HG02623 (cell line): ENCODE data around the gene CXCL14.

Source experiments
- ATAC-seq: cut with Tn5 transposase; IDR thresholded peaks from one replicate; pipeline ENCODE4 v1.9.1; 2021; ENCODE audit warnings: moderate library complexity; ENCODE audit not compliant: unreplicated experiment

CXCL14 gene, protein sequence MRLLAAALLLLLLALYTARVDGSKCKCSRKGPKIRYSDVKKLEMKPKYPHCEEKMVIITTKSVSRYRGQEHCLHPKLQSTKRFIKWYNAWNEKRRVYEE

DNA sequence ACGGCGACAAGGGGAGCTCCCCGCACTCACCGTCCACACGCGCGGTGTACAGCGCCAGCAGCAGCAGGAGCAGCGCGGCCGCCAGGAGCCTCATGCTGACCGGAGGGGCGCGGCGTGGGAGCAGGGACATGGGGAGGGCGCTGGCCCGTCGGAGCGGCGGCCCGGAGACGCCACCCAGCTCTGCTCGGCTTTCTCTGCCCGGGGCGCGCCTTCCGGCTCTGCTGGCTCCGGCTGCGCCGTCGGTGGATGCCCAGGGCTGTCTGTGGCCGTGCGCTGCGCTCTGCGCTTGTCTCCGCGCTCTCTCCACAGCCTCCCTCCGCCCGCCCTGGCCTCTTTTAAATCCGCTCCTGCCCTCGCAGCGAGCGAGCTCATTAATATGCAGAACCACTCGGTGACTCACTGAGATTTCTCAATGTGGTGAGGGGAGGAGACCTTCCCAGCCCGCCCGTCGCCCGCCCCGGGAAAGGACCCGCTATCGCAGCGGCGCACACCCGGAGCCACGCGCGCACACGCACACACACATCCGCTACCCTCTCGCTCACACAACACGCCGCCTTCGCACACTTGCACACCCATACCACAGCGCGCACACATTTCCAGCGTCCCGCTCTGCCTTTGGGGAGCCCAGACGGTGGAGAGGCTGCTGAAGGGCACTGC, at the start of gene CXCL14:
TSS of gene CXCL14 (minus strand) at position 307 of the 657 bp plus-strand sequence. CDS start at position 94, 213 bp downstream.
- ATAC-seq = no peak

DNA sequence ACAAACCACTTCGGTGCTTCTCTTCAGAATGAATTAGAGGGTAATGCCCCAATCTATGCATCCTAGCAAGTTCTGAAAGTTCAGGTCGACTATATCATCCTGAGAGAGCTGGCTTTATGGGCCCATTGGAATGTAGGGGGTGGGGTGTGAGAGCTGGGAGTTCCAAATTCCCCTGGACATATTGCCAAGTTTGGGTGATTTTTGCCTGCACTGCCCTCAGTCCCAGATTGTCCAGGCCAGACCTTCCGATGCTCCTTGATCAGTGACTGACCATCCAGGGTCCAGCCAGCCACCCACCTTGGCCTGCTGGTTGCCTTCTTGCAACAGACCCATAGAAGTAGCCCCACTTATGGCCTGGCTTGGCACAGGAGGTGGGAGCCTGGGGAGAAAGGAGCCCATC, 47.8 kb upstream of the CXCL14 start:
- ATAC-seq = no peak

DNA sequence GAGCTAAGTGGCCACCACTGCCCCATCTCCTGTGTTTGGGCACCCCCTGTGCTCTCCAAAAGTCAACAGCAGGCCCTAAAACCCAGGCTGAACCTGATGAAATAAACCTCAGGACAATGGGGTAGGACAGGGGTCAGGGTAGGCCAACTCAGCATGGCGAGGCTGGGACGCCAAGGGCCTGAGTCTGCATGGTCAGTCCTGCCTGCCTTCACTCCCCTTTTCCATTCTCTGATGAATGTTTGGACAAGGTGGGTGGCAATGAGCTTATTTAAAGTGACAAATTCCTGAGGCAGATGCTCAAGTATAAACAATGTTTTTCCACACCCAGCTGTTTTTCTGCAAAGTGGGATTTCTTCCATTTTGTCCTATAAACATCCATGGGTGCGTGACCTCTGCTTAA, 47.2 kb upstream of the CXCL14 start:
- ATAC-seq = no peak

DNA sequence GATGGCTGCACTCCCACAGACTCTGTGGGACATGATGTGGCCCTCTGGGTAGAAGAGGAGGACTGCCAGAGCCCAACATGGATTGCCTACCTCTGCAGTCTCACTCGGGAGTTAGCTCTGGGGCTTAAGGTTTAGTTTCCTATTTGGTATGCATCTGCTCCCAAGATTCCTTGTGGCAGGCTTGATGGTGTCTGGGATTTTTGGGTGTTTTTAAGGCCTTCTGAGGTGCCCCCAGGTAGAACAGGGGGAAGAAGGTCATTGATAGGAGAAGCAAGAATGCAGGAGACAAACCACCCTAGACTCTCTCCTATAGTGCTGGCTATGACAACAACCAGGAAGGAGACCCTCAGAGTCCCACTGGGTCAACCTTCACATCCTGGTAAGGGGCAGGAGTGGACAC, 46.7 kb upstream of the CXCL14 start:
- no peak for ATAC-seq

DNA sequence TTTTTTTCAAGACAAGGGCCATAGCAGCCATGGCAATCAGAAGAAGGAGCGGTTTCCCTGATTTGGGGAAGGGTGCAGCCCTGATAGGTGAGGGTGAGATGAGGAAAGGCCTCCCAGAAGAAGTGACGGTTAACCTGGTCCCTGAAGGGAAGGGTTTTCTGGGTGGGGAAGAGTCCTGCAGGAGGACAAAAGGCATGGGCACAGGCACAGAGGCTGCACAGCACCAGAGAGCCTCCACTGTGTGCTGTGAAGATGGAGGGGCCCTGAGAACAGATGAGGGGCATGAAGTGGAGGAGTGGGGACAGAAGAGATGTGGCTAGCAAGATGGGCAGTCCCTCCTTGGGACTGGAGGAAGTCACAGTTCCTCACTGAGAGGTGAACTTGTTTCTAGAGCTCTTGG, 46.3 kb upstream of the CXCL14 start:
- no peak for ATAC-seq

DNA sequence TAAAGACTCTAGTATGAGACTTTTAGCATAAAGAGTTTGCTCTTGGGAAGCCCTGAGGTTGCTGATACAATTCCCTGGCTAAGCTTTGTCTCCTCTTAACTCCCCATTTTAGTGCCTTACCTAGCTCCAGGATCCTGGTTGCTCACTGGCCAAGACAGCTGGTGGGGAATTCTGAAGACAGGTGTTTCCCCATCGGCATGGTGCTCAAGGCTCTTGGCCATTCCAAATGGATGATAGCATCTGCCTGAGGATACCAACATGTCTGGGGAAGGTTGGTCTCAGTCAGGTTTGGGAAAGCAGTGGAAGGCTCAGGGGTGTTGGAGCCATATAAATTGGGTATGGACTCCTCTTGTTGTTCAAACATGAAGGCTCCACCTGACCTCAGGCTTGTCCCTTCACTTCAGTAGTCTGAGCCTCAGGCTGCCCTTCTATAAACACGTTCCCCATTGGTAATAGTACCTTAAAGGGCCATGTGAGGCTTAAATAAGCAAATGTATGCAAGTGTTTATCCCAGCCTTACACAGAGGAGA, 44.5 kb upstream of the CXCL14 start:
- no peak for ATAC-seq

DNA sequence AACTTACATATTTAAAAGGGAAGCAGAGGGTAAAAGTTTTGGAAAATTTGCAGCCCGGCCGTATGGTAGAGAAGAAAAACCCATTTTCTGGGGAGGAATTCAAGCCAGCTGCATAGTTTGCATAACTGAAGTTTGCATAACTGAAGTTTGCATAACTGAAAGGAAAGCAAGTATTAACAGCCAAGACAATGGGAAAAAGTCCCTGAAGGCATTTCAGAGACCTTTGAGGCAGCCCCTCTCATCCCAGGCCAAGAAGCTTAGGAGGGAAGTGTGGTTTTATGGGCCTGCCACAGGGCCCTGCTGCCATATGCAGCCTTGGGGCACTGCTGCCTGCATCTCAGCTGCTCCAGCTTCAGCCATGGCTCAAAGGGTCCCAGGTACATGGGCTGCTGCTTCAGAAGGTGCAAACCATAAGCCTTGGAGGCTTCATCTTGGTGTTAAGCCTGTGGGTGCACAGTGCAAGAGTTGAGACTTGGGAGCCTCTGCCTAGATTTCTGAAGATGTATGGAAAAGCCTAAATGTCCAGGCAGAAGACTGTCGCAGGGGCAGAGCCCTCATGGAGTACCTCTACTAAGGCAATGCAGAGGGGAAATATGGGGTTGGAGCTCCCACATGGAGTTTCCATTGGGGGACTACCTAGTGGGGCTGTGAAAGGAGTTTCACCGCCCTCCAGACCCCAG, 36.9 kb upstream of the CXCL14 start:
- no peak for ATAC-seq

DNA sequence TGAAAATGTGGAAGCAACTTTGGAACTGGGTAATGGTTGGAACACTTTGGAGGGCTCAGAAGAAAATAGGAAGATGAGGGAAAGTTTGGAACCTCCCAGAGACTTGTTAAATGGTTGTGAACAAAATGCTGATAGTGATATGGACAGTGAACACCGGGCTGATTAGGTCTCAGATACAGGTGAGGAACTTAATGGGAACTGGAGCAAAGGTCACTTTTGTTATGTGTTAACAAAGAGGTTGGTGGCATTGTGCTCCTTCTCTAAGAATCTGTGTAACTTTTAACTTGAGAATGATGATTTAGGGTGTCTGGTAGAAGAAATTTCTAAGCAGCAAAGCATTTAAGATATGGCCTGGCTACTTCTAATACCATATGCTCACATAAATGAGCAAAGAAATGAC, 36.4 kb upstream of the CXCL14 start:
- ATAC-seq = no peak

DNA sequence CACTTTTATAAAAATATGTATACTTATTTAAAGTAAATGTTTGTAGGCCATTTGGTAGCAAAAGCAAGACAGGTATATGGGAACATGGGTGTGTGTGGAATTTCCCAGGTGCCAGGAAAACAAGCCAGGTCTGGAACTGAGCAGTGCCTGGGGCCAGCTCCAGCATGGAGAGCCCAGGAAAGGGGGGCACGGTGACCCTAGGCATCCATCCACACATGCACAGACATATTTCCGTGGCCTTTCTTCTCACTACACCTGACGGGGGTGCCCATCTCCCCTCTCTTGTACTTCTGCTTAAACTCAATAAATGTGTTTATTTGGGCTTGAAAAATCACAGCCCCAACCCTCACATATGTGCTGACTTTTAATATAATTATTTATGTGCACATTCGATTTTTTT, 31.2 kb upstream of the CXCL14 start:
- no peak for ATAC-seq

DNA sequence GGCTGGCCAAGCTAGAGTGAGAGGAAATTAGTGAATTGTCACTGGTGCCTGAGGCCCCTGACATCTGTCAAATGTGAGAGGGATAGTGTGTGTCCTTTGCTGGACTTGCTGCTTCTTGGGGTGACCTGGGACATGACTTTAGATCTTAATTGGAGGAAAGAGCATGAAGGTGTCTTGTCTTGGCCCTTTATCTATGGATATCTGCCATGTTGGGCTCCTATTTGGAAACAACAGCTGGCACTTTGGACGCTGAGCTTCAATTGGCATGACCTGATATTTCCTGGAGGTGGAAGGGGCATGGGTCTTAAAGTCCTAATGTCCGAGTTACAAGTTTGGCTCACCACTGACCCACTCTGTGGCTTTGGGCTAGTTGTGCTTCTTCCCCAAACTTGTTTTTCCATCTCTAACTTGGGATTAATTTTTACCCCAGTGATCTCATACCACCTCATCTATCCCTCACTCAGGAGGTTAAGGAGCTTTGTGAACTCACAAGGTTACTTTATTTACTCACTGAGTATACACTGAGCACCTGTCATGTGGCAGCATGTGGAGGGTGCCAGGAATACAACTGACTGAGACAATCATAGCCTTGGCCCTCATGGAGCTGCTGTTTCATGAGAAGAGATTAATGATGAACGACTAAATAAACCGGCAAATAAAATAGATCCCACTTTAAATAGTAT, 30.1 kb upstream of the CXCL14 start:
- no peak for ATAC-seq

DNA sequence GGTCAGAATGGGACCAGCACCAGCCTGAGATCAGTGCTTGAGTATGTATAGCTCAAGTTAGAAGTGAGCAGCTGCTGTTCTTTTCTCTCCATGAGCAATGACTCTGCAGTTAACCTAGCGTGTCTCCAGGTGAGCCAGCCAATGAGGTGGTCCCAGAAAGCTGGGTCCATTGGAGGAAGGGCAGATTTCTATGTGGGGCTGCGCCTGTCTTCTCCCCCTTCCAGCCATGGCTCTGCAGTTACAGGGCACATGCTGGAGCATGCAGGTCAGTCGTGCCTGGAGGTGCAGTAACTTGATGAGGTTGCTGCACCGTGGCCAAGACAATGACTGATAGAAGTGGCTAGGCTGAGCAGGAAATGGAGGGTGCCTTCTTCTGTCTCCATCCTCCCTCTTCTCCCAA, 29.6 kb upstream of the CXCL14 start:
- no peak for ATAC-seq

DNA sequence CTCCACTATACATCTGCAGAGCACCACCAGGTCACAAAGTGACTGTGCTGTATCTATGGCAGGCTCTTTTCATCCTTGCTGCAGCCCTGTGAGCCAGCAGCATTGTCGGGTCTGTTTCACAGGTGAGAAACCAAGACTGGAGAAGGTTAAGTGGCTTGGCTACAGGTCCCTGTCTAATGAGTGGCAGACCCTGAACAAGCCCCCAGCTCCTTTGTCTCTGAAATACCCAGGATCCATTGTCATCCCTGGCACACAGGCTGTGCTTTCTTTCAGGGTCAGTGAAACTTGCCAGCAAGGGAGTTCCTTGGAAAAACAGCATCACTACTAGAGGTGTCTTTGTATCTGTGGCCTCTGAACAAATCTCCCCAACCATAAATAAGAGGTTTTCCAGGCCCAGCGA, 27.6 kb upstream of the CXCL14 start:
- no peak for ATAC-seq

DNA sequence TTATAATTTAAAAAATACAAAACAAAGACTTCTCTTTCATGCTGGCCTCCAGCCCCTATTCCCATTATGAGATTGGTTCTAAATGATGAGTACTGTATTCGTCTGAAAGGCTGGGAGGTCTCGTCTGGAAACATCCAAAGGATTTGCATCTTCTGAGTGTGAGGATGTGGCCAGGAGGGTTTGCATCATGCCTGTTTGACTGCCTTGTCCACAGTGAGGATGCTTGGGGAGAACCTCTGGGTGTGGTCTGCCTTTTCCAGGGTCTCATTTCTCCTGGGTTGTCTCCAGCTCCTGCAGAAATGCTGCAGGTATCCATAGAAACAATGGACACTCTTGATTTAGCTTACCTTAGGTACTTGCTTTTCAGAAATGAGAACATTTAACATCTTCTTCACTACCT, 26.4 kb upstream of the CXCL14 start:
- no peak for ATAC-seq

DNA sequence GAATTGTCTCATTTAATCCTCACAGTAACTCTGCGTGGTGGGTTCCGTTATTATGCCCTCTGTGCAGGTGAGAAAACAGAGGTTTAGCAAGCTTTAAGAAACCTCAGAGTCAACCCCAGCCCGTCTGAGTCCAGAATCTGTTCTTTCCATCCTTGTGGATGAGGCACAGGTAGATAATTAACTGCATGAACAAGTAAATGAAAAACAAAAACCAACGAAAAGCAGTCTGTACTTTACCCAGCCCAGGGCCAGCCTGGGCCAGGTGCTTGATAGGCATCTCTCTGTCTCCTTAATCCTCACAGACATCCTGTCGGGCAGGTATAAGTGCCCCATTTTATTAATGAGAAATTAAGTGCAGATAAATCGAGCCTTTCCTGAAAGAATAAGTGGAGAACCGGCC, 25.3 kb upstream of the CXCL14 start:
- no peak for ATAC-seq

DNA sequence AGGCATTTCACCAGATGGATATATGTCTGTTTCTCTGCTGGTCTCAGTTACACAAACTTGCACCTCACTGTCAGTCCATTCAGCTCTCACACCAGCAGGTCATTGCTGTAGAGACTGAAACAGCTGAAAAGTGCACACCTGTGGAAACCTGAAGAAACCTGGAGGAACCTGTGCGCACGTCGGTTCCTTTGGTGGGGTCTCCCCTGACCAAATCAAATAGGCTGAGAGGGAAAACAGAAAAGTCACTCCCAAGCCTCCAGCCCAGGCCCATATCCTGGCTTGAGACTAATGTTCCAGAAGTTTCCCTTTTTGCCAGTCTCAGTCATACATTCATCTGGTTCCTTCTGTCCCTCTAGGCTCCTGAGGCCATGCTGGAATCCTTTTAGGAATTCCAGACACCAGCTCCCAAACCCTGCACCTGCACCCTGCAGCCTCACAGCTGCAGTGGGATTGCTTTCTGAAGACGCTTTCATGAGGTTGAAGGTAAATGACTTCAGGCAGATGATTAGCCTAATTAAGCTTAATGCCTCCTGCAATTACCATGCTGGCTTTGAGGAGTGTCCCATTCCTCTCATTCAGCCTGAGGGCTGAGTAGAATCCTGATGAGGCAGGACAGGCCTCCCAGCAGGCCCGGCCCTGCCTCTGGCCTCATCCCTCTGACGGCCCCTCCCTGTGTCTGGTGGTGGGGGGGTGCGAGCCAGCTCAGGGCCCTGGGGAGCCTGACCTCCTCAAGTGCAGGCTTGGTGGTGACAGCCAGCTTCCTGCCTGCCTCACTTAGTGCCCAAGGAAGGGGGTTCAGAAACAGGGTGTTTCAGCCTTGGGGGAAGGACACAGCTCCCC, 24.3 kb upstream of the CXCL14 start:
- ATAC-seq = no peak

DNA sequence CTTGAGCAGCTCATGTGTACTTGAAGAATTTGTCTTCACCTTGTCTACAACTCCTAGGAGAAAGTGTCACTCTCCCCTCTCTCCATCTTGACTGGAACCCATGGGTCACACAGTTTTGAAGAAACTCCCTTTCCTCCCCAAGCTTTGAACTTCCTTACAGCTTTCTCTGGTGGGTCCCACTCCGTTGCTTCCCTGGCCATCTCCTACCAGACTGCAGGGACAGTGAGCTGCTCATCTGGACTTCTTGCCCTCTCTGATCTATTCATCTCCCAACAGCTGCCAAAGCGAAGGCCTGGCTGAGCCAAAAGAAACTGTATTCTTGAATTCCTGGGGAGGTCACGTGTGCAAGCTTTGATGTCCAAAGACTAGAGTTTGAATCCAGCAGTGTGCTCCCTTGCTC, 22.7 kb upstream of the CXCL14 start:
- ATAC-seq = no peak

DNA sequence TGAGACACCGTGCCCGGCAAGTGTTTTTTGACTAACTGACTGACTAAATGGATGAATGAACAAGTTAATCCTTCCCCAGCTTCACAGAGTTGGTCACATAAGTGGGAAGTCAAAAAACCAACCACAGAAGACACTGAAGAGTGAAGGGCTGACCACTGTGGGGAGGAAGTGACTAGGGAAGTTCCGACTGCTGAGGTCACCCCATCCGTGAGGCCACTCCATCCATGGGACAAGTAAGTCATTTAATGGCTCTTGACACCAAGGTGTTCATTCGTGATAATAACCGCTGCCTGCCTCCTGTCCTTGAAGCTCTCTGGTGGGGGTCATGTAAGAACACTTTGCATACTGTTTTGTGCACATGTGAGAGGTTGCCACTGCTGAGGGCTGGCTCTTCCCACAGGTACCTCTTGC, 22.2 kb upstream of the CXCL14 start:
- ATAC-seq = no peak

DNA sequence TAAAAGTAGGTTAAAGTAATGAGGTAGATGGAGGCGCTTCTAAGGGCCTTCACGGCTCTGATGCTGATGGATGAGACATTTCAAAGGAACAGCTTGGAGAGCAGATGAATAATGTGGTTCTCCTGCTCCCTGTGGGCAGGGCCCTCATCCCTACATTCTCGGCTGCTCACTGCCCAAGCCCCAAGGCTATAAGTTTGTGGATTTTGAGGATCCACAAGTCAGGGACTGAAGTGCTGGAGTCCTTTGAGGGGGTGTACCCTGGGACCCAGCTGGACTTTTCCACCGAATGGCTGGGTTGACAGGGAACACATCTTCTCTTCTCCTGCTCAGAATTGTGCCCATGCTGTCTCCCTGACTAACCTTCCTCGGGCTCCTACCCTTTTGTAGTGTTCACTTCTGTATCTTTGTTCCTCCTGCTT, 21.4 kb upstream of the CXCL14 start:
- ATAC-seq = no peak

DNA sequence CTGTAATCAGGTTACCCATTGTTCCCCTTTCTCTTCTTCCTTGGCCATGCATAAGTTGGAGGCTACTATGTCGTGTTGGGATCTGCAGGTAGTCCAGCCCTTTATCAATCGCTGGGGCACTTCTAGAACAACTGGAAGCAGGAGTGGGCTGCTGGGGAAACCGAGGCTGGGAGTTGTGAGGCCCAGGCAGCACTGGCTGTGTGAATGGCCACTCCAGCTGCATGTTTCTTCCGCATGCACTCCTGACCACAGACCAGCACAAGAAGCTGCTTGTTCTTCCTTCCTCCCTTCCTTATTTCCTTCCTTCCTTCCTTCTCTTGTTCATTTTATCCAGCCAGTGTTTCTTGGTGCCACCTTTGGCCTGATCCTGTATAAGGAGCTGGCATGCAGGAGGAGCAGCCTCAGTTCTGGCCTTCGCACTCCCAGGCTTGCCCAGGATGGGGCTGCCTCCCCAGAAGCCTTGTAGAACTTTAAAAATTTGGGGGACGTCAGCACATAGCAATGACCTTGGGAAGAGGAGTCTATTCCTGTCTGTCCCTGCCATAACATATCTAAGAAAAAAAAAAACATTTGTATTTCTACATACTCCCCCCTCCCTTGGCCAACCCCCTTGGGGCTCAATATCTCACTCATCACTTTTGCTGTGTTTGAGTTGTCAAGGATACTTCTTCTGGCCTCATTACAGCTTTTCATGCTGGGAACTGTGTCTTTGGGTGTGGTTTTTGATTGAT, 20.8 kb upstream of the CXCL14 start:
- no peak for ATAC-seq

DNA sequence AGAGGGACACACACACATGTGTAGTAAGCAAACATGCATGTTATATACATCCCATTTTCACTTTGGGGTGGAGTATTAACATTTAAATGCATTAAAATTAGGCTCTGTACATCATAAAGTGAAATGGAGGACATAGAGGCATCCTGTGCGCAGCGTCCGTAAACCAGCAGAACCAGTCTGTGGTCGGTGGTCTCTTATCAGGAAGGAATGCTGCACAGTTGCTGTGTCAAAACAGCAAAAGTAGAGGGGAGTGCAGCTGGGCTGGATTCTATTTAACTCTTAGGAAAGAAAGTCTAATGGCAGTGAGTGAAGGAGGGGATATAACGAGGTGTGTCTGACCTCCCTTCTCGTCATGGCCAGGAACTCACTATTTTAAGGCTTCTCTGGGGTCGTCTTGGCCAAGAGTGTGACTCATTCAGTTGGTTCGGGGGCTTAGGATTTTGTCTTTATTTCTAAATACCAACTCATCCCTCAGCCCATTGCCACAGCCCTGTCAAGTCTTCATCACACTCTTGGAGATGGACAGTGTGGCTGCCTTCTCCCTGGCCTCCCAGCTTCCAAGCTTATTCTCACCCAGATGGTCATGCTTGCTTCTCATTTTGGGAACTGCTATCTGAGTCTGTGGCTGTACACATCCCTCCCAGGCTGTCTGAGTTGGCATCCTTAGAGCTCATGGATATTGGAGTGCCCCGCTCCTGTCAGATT, 20.1 kb upstream of the CXCL14 start:
- ATAC-seq = no peak
